Cardiac septum (tissue), 1 donor: Measurements from ENCODE around the gene TSPEAR. TPM values are rescaled to one million over a fixed set of nuclear protein-coding genes. Genes with fewer than 3 reads are reported as not detected.
"Not testable (repeated sequence)": the region's sequence is repeated elsewhere in the genome, so short reads cannot be mapped to it uniquely, and the experiment has no call there.

Experiments used
- DNase-seq: peaks from one replicate; pipeline ENCODE4 v3.0.0-alpha.2; 2020; ENCODE audit warnings: low spot score
- intact Hi-C: fragments of 100-400 bp; cut with DNase I; formaldehyde crosslinking; loops from one replicate; pipeline ENCODE4 v1.14.0; 2022
- total RNA-seq: library from RNA; stranded (reverse); fragmentation: NEBNext Ultra II Directional; extraction: Animal tissue kit (Norgen Biotek cat#: 25700); gene quantifications from one replicate; pipeline ENCODE4 v1.2.1, GENCODE V29; 2021
- donor health status: DM: no; HTN: no; CAD: no.

The TSPEAR gene
- total RNA-seq, 1 donor from 2014 or later, result not detected

DNA sequence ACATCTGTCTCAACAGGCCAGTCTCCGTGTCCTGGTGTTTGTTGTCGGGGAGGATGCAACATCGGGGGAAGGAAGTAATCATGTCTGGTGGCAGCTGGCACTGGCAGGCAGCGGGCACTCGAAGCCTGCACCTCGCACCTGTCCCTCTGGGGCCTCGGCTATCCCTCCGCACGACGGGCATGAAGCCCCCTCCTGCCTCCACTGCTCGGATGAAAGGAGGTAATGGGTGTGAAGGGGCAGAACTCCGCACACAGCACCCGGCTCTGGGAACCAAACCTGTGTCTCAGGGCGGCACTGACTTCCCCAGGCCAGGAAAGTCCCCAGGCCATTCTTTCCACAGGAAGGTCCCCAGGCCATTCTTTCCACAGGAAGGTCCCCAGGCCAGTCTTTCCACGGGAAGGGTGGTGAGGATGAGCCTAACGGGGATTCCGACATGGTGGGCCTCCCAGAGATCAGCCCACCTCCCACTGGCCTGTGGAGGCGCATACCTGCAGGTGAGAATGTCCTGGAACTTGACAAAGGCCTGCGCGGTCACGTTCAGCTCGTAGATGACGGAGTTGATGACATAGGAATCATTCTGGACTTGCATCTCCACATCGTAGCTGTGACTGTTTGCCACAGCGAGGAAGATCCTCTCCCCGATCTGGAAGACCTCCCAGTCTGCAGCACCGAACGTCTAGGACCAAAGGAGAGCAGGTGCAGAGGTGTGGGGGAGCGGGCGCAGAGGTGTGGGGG, 202.5 kb downstream of the TSPEAR start:
- no peak for DNase-seq
- intact Hi-C loops, result no loop called here

DNA sequence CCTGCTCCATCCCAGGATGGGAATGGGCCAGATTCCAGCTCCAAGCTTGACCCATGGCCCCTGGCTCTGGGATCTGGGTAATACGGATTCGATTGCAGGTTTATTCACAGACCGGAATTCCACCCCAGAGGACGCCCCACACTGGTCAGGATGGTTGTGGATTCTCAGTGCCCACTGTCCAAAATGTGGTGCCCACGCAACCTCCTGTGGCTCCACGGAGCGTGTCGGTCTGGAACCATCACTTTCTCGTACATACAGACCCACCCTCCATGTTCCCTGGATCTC, 203.0 kb downstream of the TSPEAR start:
- intact Hi-C loops, result no loop called here
- no peak for DNase-seq

- DNase-seq, result no peak
- intact Hi-C loops, result no loop called here
Observed at GRCh38 chr21:44507673-44508425, 203.5 kb downstream of the TSPEAR start.

DNA sequence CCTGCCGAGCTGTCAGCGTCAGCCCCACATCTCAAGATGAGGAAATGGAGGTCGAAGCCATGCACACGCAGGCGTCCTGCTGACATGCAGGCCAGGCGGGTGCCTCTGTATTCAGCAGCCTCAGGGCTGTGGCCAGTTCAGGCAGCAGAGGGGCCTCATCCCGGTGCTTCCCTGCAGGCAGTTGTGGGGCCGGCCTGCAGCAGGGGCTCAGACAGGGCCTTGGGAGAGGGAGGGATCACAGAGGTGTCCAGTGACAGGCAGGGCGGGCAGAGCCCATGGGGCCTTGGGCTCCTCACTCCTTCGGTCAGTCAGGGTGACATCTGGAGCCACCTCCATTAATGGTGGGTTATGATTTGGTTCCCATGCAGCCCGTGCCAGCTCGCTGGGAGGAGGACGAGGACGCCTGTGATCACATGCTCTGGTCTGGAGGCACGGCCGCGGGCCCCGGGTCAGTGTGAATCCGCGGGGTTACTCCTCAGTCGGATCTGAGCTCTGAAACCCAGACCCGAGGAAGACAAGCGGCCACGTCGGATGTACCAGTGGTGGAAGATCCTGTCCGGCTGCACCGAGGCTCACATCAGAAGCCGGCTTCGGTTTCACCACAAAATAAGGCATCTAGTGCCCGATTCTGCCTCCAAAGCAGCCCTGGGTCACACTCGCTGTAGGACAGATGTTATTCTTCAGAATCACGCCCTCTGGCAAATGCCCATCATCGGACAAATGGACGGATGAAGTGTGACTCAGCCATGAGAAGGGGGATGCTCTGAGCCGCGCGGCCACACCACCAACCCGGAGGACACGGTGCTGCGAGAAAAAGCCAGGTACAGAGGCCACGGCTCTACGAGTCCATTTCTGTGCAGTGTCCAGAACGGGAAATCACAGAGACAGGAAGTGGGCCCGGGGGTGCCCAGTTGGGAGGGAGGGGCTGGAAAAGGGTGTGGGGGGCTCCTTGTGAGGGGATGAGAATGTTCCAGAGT, 204.8 kb downstream of the TSPEAR start:
- DNase-seq, result no peak
- intact Hi-C loops, result no loop called here

- intact Hi-C loops, result no loop called here
- DNase-seq, result no peak
Observed at GRCh38 chr21:44505673-44506278, 205.6 kb downstream of the TSPEAR start.

DNA sequence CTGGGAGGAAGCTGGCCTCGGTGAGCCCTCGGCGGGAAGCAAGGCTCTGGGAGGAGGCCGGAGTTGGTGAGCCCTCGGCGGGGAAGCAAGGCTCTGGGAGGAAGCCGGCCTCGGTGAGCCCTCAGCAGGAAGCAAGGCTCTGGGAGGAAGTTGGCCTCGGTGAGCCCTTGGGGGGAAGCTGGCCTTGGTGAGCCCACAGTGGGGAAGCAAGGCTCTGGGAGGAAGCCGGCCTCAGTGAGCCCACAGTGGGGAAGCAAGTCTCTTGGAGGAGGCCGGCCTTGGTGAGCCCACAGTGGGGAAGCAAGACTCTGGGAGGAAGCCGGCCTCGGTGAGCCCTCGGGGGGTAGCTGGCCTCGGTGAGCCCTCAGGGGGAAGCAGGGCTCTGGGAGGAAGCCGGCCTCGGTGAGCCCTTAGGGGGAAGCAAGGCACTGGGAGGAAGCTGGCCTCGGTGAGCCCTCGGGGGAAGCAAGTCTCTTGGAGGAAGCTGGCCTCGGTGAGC, 207.4 kb downstream of the TSPEAR start:
- no peak for DNase-seq
- intact Hi-C loops, result no loop called here

DNA sequence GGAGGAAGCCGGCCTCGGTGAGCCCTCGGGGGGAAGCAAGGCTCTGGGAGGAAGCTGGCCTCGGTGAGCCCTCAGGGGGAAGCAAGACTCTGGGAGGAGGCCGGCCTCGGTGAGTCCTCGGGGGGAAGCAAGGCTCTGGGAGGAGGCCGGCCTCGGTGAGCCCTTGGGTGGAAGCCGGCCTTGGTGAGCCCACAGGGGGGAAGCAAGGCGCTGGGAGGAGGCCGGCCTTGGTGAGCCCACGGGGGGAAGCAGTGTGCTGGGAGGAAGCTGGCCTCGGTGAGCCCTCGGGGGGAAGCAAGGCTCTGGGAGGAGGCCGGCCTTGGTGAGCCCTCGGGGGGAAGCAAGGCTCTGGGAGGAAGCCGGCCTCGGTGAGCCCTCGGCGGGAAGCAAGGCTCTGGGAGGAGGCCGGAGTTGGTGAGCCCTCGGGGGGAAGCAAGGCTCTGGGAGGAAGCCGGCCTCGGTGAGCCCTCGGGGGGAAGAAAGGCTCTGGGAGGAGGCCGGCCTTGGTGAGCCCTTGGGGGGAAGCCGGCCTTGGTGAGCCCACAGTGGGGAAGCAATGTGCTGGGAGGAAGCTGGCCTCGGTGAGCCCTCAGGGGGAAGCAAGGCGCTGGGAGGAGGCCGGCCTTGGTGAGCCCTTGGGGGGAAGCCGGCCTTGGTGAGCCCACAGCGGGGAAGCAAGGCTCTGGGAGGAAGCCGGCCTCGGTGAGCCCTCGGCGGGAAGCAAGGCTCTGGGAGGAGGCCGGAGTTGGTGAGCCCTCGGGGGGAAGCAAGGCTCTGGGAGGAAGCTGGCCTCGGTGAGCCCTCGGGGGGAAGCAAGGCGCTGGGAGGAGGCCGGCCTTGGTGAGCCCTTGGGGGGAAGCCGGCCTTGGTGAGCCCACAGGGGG, 208.1 kb downstream of the TSPEAR start:
- intact Hi-C loops, DNase-seq: not testable (repeated sequence)

- intact Hi-C loops, result no loop called here
- no peak for DNase-seq
Observed at GRCh38 chr21:44502171-44502958, 209.0 kb downstream of the TSPEAR start.

DNA sequence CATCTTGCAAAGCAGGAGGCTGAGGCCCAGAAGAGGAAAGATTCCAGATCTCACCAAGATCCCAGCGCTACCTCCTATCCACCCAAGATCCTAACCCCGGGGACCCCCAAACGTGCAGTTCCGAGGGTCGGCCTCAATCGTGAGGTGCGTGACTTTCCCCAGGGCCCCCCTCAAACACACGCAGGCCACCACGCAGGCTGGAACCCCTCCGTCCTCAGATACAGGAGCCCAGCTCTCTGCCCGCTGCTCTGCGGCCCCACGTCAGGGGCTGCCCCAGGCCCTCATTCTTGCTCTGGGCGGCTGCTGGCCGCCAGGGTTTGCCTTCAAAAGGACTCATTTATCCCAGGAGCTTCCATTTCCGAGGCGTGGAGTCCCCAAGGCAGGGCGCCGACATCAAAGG, 211.3 kb downstream of the TSPEAR start:
- no peak for DNase-seq
- intact Hi-C loops, result no loop called here

GRCh38 chr21:44499631-44500030, 211.7 kb downstream of the TSPEAR start:
- no peak for DNase-seq
- intact Hi-C loops, result no loop called here

- no peak for DNase-seq
- intact Hi-C loops, result no loop called here
Observed at GRCh38 chr21:44499211-44499560, 212.2 kb downstream of the TSPEAR start.

GRCh38 chr21:44498280-44499210, 212.8 kb downstream of the TSPEAR start:
- no peak for DNase-seq
- intact Hi-C loops, result no loop called here

DNA sequence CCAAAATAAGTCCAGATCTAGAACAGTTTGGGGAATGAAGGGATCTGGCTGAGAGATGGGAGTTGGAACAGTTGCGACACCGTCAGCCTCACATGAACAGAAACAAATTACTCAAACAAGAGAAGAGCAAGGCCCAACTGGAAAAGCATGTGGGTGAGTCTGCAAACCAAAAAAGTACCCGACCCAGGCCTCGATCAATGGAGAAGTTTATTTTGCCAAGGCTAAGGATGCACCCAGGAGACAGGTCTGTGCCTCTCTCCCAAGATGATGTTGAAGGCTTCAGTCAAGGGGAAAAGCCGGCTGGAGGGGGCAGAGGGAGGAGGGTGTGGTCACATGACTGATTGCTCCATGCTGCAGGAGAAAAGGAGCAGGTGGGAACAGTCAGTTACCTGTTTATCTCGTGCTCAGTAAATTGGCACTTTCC, 213.7 kb downstream of the TSPEAR start:
- intact Hi-C loops, result no loop called here
- DNase-seq, result no peak

- no peak for DNase-seq
- intact Hi-C loops, result no loop called here
Observed at GRCh38 chr21:44496564-44497550, 214.5 kb downstream of the TSPEAR start.

GRCh38 chr21:44495611-44496563, 215.5 kb downstream of the TSPEAR start:
- intact Hi-C loops, result no loop called here
- DNase-seq, result no peak
